NT2/D1 (cell line): ENCODE results near the gene NR1I3.

ENCODE experiments used
- DNase-seq: peaks from one replicate; pipeline ENCODE4 v3.0.0-alpha.2; 2011; ENCODE audit warnings: low read depth, low spot score
- H3K27me3 ChIP-seq: 2 replicates; pipeline ENCODE4 v1.6.0; 2011; ENCODE audit warnings: mild to moderate bottlenecking; ENCODE audit not compliant: insufficient read length, insufficient read depth
- H3K36me3 ChIP-seq: 2 replicates; pipeline ENCODE4 v1.6.1; 2011; ENCODE audit warnings: mild to moderate bottlenecking, low read length, mixed read lengths; ENCODE audit not compliant: insufficient read depth, insufficient read length
- H3K4me1 ChIP-seq: 2 replicates; pipeline ENCODE4 v1.5.1; 2011; ENCODE audit not compliant: insufficient read depth, insufficient read length
- H3K4me3 ChIP-seq: 2 replicates; pipeline ENCODE4 v1.5.1; 2011; ENCODE audit warnings: low read depth; ENCODE audit not compliant: insufficient read length
- H3K9ac ChIP-seq: 2 replicates; pipeline ENCODE4 v1.6.0; 2011; ENCODE audit warnings: low read depth; ENCODE audit not compliant: insufficient read length
- H3K9me3 ChIP-seq: 2 replicates; pipeline ENCODE4 v1.5.1; 2011; ENCODE audit warnings: mild to moderate bottlenecking, low read length; ENCODE audit not compliant: insufficient read depth
- SUZ12 ChIP-seq: IDR thresholded peaks from 2 replicates; pipeline ENCODE4 v1.6.1; 2011; ENCODE audit not compliant: insufficient read length, insufficient read depth; ENCODE audit errors: extremely low read depth
- YY1 ChIP-seq: IDR thresholded peaks from 2 replicates; pipeline ENCODE4 v1.6.1; 2011; ENCODE audit not compliant: insufficient read length, insufficient read depth
- ZNF274 ChIP-seq: IDR thresholded peaks from 2 replicates; pipeline ENCODE4 v1.6.1; 2011; ENCODE audit warnings: mild to moderate bottlenecking, low read depth, low read length

NR1I3 gene

GRCh38 chr1:161244888-161245287, 6.9 kb upstream of the NR1I3 start:
- H3K9ac ChIP-seq: no peak overlapping the region
- TF ChIP-seq YY1 (no peak), SUZ12 (no peak), ZNF274 (no peak)
- H3K4me1 ChIP-seq: no peaks in the 10 kb centered on the region
- no peak overlapping the region for H3K4me3 ChIP-seq
- no peaks in the 10 kb centered on the region for H3K27me3 ChIP-seq
- no peak for DNase-seq
- no peaks in the 10 kb centered on the region for H3K36me3 ChIP-seq
- peaks cover 4% of the 10 kb centered on the region; the same call in 1 of the 2 replicates for H3K9me3 ChIP-seq

- TF ChIP-seq YY1: no peak
- TF ChIP-seq ZNF274: no peak
- TF ChIP-seq SUZ12: no peak
Measured at GRCh38 chr1:161242313-161242712, 4.3 kb upstream of the NR1I3 start.

GRCh38 chr1:161241682-161242081, 3.7 kb upstream of the NR1I3 start:
- TF ChIP-seq ZNF274 (no peak), YY1 (no peak), SUZ12 (no peak)
- H3K4me1 ChIP-seq: no peaks in the 10 kb centered on the region

More at GRCh38 chr1:161242313-161242712, 4.3 kb upstream of the NR1I3 start:
- H3K9me3 ChIP-seq: no peaks in the 10 kb centered on the region
- H3K4me3 ChIP-seq: no peak overlapping the region
- DNase-seq: no peak
- no peaks in the 10 kb centered on the region for H3K4me1 ChIP-seq
- H3K27me3 ChIP-seq: no peaks in the 10 kb centered on the region
- H3K36me3 ChIP-seq: no peaks in the 10 kb centered on the region
- no peak overlapping the region for H3K9ac ChIP-seq

GRCh38 chr1:161235957-161236775, 1.8 kb downstream of the NR1I3 start:
- no peaks in the 10 kb centered on the region for H3K36me3 ChIP-seq
- no peak overlapping the region for H3K9ac ChIP-seq
- H3K4me1 ChIP-seq: no peaks in the 10 kb centered on the region
- TF ChIP-seq ZNF274: no peak
- TF ChIP-seq SUZ12: no peak
- no peak for TF ChIP-seq YY1
- H3K27me3 ChIP-seq: no peaks in the 10 kb centered on the region
- H3K4me3 ChIP-seq: no peak overlapping the region
- no peaks in the 10 kb centered on the region for H3K9me3 ChIP-seq
- no peak for DNase-seq

More at GRCh38 chr1:161241682-161242081, 3.7 kb upstream of the NR1I3 start:
- H3K27me3 ChIP-seq: no peaks in the 10 kb centered on the region
- H3K9me3 ChIP-seq: no peaks in the 10 kb centered on the region
- H3K9ac ChIP-seq: no peak overlapping the region
- DNase-seq: no peak
- H3K4me3 ChIP-seq: no peak overlapping the region
- no peaks in the 10 kb centered on the region for H3K36me3 ChIP-seq

- no peak for DNase-seq
- H3K9ac ChIP-seq: no peak overlapping the region
- TF ChIP-seq ZNF274: no peak
- TF ChIP-seq SUZ12: no peak
- no peak for TF ChIP-seq YY1
- H3K36me3 ChIP-seq: peaks cover 23% of the 10 kb centered on the region
- H3K4me3 ChIP-seq: no peak overlapping the region
- H3K9me3 ChIP-seq: no peaks in the 10 kb centered on the region
- no peaks in the 10 kb centered on the region for H3K27me3 ChIP-seq
- H3K4me1 ChIP-seq: no peaks in the 10 kb centered on the region
Measured at GRCh38 chr1:161233102-161233501, 4.9 kb downstream of the NR1I3 start.

- H3K4me3 ChIP-seq: no peak overlapping the region
- no peaks in the 10 kb centered on the region for H3K27me3 ChIP-seq
- no peaks in the 10 kb centered on the region for H3K9me3 ChIP-seq
- H3K9ac ChIP-seq: no peak overlapping the region
- DNase-seq: no peak
- H3K36me3 ChIP-seq: peaks cover 30% of the 10 kb centered on the region
- no peak for TF ChIP-seq SUZ12
- no peak for TF ChIP-seq ZNF274
- no peak for TF ChIP-seq YY1
- H3K4me1 ChIP-seq: peaks cover 12% of the 10 kb centered on the region
Measured at GRCh38 chr1:161230762-161231161, 7.2 kb downstream of the NR1I3 start.

- TF ChIP-seq SUZ12: no peak
- no peak for TF ChIP-seq ZNF274
- no peak for TF ChIP-seq YY1
- peaks cover 30% of the 10 kb centered on the region for H3K36me3 ChIP-seq
- peaks cover 16% of the 10 kb centered on the region for H3K4me1 ChIP-seq
- H3K4me3 ChIP-seq: no peak overlapping the region
- H3K27me3 ChIP-seq: no peaks in the 10 kb centered on the region
- no peak overlapping the region for H3K9ac ChIP-seq
- no peaks in the 10 kb centered on the region for H3K9me3 ChIP-seq
- no peak for DNase-seq
Measured at GRCh38 chr1:161229896-161230295, 8.1 kb downstream of the NR1I3 start.
